ENCODE results near the gene DDX49.

DNA sequence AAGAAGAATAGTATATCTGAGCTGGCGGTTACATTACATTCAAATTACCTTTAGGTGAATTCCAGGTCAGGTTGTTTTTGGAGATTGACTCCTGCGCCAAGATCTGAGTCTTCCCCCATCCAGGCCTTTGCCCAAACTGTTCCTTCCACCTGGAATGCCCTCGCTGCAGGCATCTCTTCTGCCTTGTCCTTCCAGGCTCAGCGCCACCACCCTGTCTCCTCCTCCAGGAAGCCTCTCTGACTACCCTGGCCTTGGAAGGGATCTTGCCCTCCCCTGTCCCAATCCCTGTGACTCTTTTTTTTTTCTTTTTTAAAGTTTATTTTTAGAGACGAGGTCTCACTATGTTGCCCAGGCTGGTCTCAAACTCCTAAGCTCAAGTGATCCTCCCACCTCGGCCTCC is 23.2 kb downstream of the DDX49 start:
- TF ChIP-seq, protein P1, sequence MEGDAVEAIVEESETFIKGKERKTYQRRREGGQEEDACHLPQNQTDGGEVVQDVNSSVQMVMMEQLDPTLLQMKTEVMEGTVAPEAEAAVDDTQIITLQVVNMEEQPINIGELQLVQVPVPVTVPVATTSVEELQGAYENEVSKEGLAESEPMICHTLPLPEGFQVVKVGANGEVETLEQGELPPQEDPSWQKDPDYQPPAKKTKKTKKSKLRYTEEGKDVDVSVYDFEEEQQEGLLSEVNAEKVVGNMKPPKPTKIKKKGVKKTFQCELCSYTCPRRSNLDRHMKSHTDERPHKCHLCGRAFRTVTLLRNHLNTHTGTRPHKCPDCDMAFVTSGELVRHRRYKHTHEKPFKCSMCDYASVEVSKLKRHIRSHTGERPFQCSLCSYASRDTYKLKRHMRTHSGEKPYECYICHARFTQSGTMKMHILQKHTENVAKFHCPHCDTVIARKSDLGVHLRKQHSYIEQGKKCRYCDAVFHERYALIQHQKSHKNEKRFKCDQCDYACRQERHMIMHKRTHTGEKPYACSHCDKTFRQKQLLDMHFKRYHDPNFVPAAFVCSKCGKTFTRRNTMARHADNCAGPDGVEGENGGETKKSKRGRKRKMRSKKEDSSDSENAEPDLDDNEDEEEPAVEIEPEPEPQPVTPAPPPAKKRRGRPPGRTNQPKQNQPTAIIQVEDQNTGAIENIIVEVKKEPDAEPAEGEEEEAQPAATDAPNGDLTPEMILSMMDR (IDR thresholded peaks at IDR 0.05; ENCODE audit: poor library complexity) = no peak
- TF ChIP-seq EZH2phosphoT487 (IDR thresholded peaks at IDR 0.05; ENCODE audit: low read depth, severe bottlenecking, unreplicated experiment) = no peak
